ENCODE data around the gene ADCY10. TPM values are rescaled to one million over a fixed set of nuclear protein-coding genes. Genes with fewer than 3 reads are reported as not detected.
"Not testable (repeated sequence)": the region's sequence is repeated elsewhere in the genome, so short reads cannot be mapped to it uniquely, and the experiment has no call there.

ADCY10 gene
- total RNA-seq, 2 experiments from 2014 or later = 0.15 TPM; not detected in 1

GRCh38 chr1:167898578-167899222 lies 15.2 kb downstream of the ADCY10 start:
- Mint-ChIP-seq H3K27ac (no peak overlapping the region), H3K4me1 (no peaks in the 10 kb centered on the region), H3K9me3 (no peaks in the 10 kb centered on the region), H3K27me3 (no peaks in the 10 kb centered on the region), H3K4me3 (no peak overlapping the region), H3K36me3 (ENCODE audit: low read depth) (no peaks in the 10 kb centered on the region)
- ChIA-PET CTCF (interaction anchor here (1.3 kb wide), 1 partner anchor 15 kb away, joined by 3 read pairs; the partner anchor contains the start of gene ADCY10), POLR2A (interaction anchor here (0.6 kb wide), 1 partner anchor 17 kb away, joined by 3 read pairs; no protein-coding TSS in a partner anchor)
- no peak for DNase-seq

GRCh38 chr1:167893798-167894197 lies 20.1 kb downstream of the ADCY10 start:
- CTCF ChIA-PET = no interaction called here
- Mint-ChIP-seq H3K27me3 (peaks cover 3% of the 10 kb centered on the region), H3K27ac (no peak overlapping the region), H3K4me1 (no peaks in the 10 kb centered on the region), H3K36me3 (ENCODE audit: low read depth) (no peaks in the 10 kb centered on the region), H3K4me3 (no peak overlapping the region), H3K9me3 (no peaks in the 10 kb centered on the region)
- DNase-seq = no peak
- POLR2A ChIA-PET = no interaction called here

- no peak for DNase-seq
- ChIA-PET POLR2A (no interaction called here), CTCF (no interaction called here)
- no peak overlapping the region for H3K27ac Mint-ChIP-seq
- no peaks in the 10 kb centered on the region for H3K4me1 Mint-ChIP-seq
- peaks cover 3% of the 10 kb centered on the region for H3K27me3 Mint-ChIP-seq
- no peaks in the 10 kb centered on the region for H3K9me3 Mint-ChIP-seq
- no peak overlapping the region for H3K4me3 Mint-ChIP-seq
- no peaks in the 10 kb centered on the region for H3K36me3 Mint-ChIP-seq (ENCODE audit: low read depth)
Measured at GRCh38 chr1:167890400-167890799, 23.5 kb downstream of the ADCY10 start.

- H3K4me1 Mint-ChIP-seq; H3K9me3 Mint-ChIP-seq; H3K4me3 Mint-ChIP-seq; POLR2A ChIA-PET; H3K36me3 Mint-ChIP-seq (ENCODE audit: low read depth); H3K27me3 Mint-ChIP-seq; H3K27ac Mint-ChIP-seq; DNase-seq; CTCF ChIA-PET: not testable (repeated sequence)
Measured at GRCh38 chr1:167887187-167887586, 26.7 kb downstream of the ADCY10 start.

GRCh38 chr1:167882376-167882775 lies 31.6 kb downstream of the ADCY10 start:
- H3K27ac Mint-ChIP-seq = no peak overlapping the region
- peaks cover 2% of the 10 kb centered on the region for H3K9me3 Mint-ChIP-seq
- no peak overlapping the region for H3K4me3 Mint-ChIP-seq
- POLR2A ChIA-PET = no interaction called here
- no peaks in the 10 kb centered on the region for H3K27me3 Mint-ChIP-seq
- H3K36me3 Mint-ChIP-seq (ENCODE audit: low read depth) = no peaks in the 10 kb centered on the region
- DNase-seq = no peak
- H3K4me1 Mint-ChIP-seq = no peaks in the 10 kb centered on the region
- CTCF ChIA-PET = interaction anchor here (0.6 kb wide), 1 partner anchor 147 kb away, joined by 4 read pairs; no protein-coding TSS in a partner anchor

- DNase-seq = no peak
- Mint-ChIP-seq H3K27me3 (no peaks in the 10 kb centered on the region), H3K9me3 (peaks cover 2% of the 10 kb centered on the region), H3K4me3 (no peak overlapping the region), H3K27ac (no peak overlapping the region), H3K36me3 (ENCODE audit: low read depth) (no peaks in the 10 kb centered on the region), H3K4me1 (no peaks in the 10 kb centered on the region)
- ChIA-PET POLR2A (interaction anchor here (0.7 kb wide), 1 partner anchor 17 kb away, joined by 3 read pairs; no protein-coding TSS in a partner anchor), CTCF (interaction anchor here (0.6 kb wide), 1 partner anchor 148 kb away, joined by 4 read pairs; no protein-coding TSS in a partner anchor)
Measured at GRCh38 chr1:167881786-167882185, 32.1 kb downstream of the ADCY10 start.

- DNase-seq = no peak
- peaks cover 2% of the 10 kb centered on the region for H3K9me3 Mint-ChIP-seq
- H3K36me3 Mint-ChIP-seq (ENCODE audit: low read depth) = no peaks in the 10 kb centered on the region
- H3K4me3 Mint-ChIP-seq = no peak overlapping the region
- H3K27me3 Mint-ChIP-seq = no peaks in the 10 kb centered on the region
- POLR2A ChIA-PET = no interaction called here
- CTCF ChIA-PET = no interaction called here
- no peak overlapping the region for H3K27ac Mint-ChIP-seq
- no peaks in the 10 kb centered on the region for H3K4me1 Mint-ChIP-seq
Measured at GRCh38 chr1:167881069-167881468, 32.9 kb downstream of the ADCY10 start.

- Mint-ChIP-seq H3K4me3 (no peak overlapping the region), H3K4me1 (no peaks in the 10 kb centered on the region), H3K36me3 (ENCODE audit: low read depth) (no peaks in the 10 kb centered on the region), H3K27me3 (no peaks in the 10 kb centered on the region), H3K9me3 (peaks cover 2% of the 10 kb centered on the region), H3K27ac (no peak overlapping the region)
- ChIA-PET CTCF (no interaction called here), POLR2A (no interaction called here)
- no peak for DNase-seq
Measured at GRCh38 chr1:167880580-167881021, 33.3 kb downstream of the ADCY10 start.

- Mint-ChIP-seq H3K9me3 (no peaks in the 10 kb centered on the region), H3K4me3 (no peak overlapping the region), H3K27ac (no peak overlapping the region), H3K36me3 (ENCODE audit: low read depth) (no peaks in the 10 kb centered on the region), H3K4me1 (no peaks in the 10 kb centered on the region), H3K27me3 (no peaks in the 10 kb centered on the region)
- DNase-seq = no peak
- ChIA-PET CTCF (no interaction called here), POLR2A (no interaction called here)
Measured at GRCh38 chr1:167879508-167879907, 34.4 kb downstream of the ADCY10 start.

GRCh38 chr1:167878372-167879160 lies 35.4 kb downstream of the ADCY10 start:
- CTCF ChIA-PET = interaction anchor here (0.6 kb wide), 1 partner anchor 9 kb away, joined by 4 read pairs; no protein-coding TSS in a partner anchor
- Mint-ChIP-seq H3K4me1 (no peaks in the 10 kb centered on the region), H3K4me3 (no peak overlapping the region), H3K36me3 (ENCODE audit: low read depth) (no peaks in the 10 kb centered on the region), H3K27ac (no peak overlapping the region), H3K27me3 (no peaks in the 10 kb centered on the region), H3K9me3 (no peaks in the 10 kb centered on the region)
- DNase-seq = no peak
- POLR2A ChIA-PET = no interaction called here

- ChIA-PET CTCF (no interaction called here), POLR2A (no interaction called here)
- H3K4me3 Mint-ChIP-seq = no peak overlapping the region
- H3K4me1 Mint-ChIP-seq = no peaks in the 10 kb centered on the region
- no peaks in the 10 kb centered on the region for H3K27me3 Mint-ChIP-seq
- H3K27ac Mint-ChIP-seq = no peak overlapping the region
- H3K9me3 Mint-ChIP-seq = no peaks in the 10 kb centered on the region
- no peak for DNase-seq
- H3K36me3 Mint-ChIP-seq (ENCODE audit: low read depth) = no peaks in the 10 kb centered on the region
Measured at GRCh38 chr1:167876597-167877175, 37.2 kb downstream of the ADCY10 start.

GRCh38 chr1:167871331-167871730 lies 42.6 kb downstream of the ADCY10 start:
- H3K4me1 Mint-ChIP-seq = no peaks in the 10 kb centered on the region
- ChIA-PET POLR2A (no interaction called here), CTCF (interaction anchor here (0.5 to 1.3 kb wide), 4 partner anchors 10 to 183 kb away, joined by 3 read pairs; no protein-coding TSS in a partner anchor)
- H3K9me3 Mint-ChIP-seq = no peaks in the 10 kb centered on the region
- H3K36me3 Mint-ChIP-seq (ENCODE audit: low read depth) = no peaks in the 10 kb centered on the region
- no peak for DNase-seq
- H3K4me3 Mint-ChIP-seq = no peak overlapping the region
- no peak overlapping the region for H3K27ac Mint-ChIP-seq
- no peaks in the 10 kb centered on the region for H3K27me3 Mint-ChIP-seq
